ENCODE data around the gene TRIM67. TPM values are rescaled to one million over a fixed set of nuclear protein-coding genes. Genes with fewer than 3 reads are reported as not detected.

The TRIM67 gene
- total RNA-seq, 1 donor from 2014 or later: 0.04 TPM

DNA sequence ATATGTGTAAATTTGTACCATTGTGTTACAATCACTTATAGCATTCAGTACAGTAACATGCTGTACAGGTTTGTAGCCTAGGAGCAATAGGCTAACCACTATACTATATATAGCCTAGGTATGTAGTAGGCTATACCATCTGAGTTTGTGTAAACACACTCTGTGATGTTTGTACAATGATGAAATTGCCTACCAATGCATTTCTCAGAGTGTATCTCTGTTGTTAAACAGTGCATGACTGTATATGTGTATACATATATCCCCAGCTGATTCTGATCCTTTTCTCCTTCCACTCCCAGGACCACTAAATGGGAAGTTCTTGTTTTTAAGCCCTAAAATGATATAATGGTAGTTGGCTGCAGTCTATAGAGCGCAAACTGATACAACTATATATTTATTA is 86.9 kb downstream of the TRIM67 start:
- no peak for DNase-seq (ENCODE audit: low spot score)
- intact Hi-C loops (cut with DNase I): no loop called here
- no peak for ATAC-seq

DNA sequence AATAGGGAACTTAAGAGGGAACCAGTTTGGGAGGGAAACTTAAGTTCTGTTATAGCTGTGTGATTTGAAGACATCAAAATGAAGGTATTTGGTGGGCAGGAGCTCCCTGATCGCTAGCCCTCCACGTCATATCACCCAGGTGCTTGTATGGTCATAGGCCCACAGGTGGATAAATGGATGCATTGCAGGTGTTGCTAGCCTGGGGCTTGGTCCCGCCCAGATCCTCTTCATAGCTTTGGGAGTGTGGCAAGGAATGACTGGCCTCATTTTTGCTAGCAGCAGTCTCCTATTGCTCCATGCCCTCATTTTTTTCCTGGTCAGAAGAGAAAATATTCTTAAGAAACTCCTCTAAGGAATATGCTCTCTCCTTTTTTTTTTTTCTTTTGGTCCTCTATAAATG is 90.5 kb downstream of the TRIM67 start:
- intact Hi-C loops (cut with DNase I): no loop called here

GRCh38 chr1:231260351-231260750 is 98.5 kb downstream of the TRIM67 start:
- ATAC-seq (no peak), DNase-seq (ENCODE audit: low spot score) (no peak)
- intact Hi-C loops (cut with DNase I): no loop called here

More for the DNA sequence above, 90.5 kb downstream of the TRIM67 start:
- no peak for DNase-seq (ENCODE audit: low spot score)
- no peak for ATAC-seq

GRCh38 chr1:231264642-231265041 is 102.8 kb downstream of the TRIM67 start:
- intact Hi-C loops (cut with DNase I): no loop called here
- no peak for ATAC-seq
- no peak for DNase-seq (ENCODE audit: low spot score)

- intact Hi-C loops (cut with DNase I): no loop called here
- ATAC-seq (no peak), DNase-seq (ENCODE audit: low spot score) (no peak)
Observed at GRCh38 chr1:231265379-231265778, 103.5 kb downstream of the TRIM67 start.

- intact Hi-C loops (cut with DNase I): no loop called here
- no peak for DNase-seq (ENCODE audit: low spot score)
- no peak for ATAC-seq
Observed at GRCh38 chr1:231266811-231267322, 105.0 kb downstream of the TRIM67 start.

Other genes with a start within 250 kb of the TRIM67 start
- gene TTC13, start 183.2 kb upstream of the TRIM67 start, total RNA-seq: 21.2 TPM
- 11.0 TPM for gene ARV1, start 183.0 kb upstream of the TRIM67 start, total RNA-seq
- 11.1 TPM for gene FAM89A, start 121.8 kb upstream of the TRIM67 start, total RNA-seq
- 35.7 TPM for gene GNPAT, start 79.2 kb downstream of the TRIM67 start, total RNA-seq
- 15.9 TPM for gene EXOC8, start 175.8 kb downstream of the TRIM67 start, total RNA-seq
- gene SPRTN, start 176.2 kb downstream of the TRIM67 start, total RNA-seq: 10.5 TPM

Data from sciatic nerve (tissue), 2 donors.